HuH-7 (cell line): ENCODE results near the gene ITFG1.
"Not testable (repeated sequence)": the region's sequence is repeated elsewhere in the genome, so short reads cannot be mapped to it uniquely, and the experiment has no call there.

Source experiments
- DNase-seq: peaks from one replicate; pipeline ENCODE4 v3.0.0; 2011; ENCODE audit warnings: low spot score

The ITFG1 gene

GRCh38 chr16:47236716-47237115 is 224.1 kb downstream of the ITFG1 start:
- no peak for DNase-seq

- DNase-seq: no peak
Measured at GRCh38 chr16:47230296-47230695, 230.6 kb downstream of the ITFG1 start.

- no peak for DNase-seq
Measured at GRCh38 chr16:47229053-47230050, 231.5 kb downstream of the ITFG1 start.

- DNase-seq: no peak
Measured at GRCh38 chr16:47228241-47228640, 232.6 kb downstream of the ITFG1 start.

- no peak for DNase-seq
Measured at GRCh38 chr16:47213761-47214440, 247.0 kb downstream of the ITFG1 start.

- DNase-seq: no peak
Measured at GRCh38 chr16:47211218-47211617, 249.6 kb downstream of the ITFG1 start.

GRCh38 chr16:47204736-47205504 is 255.9 kb downstream of the ITFG1 start:
- DNase-seq: no peak

- not testable (repeated sequence) for DNase-seq
Measured at GRCh38 chr16:47203433-47203832, 257.4 kb downstream of the ITFG1 start.

GRCh38 chr16:47198180-47198575 is 262.7 kb downstream of the ITFG1 start:
- no peak for DNase-seq

GRCh38 chr16:47197536-47198179 is 263.2 kb downstream of the ITFG1 start:
- no peak for DNase-seq

- DNase-seq: no peak
Measured at GRCh38 chr16:47196457-47196856, 264.4 kb downstream of the ITFG1 start.

GRCh38 chr16:47182318-47182717 is 278.5 kb downstream of the ITFG1 start:
- no peak for DNase-seq

GRCh38 chr16:47181066-47181465 is 279.8 kb downstream of the ITFG1 start:
- not testable (repeated sequence) for DNase-seq

GRCh38 chr16:47180073-47180472 is 280.8 kb downstream of the ITFG1 start:
- no peak for DNase-seq

GRCh38 chr16:47175152-47175551 is 285.7 kb downstream of the ITFG1 start:
- no peak for DNase-seq

GRCh38 chr16:47162670-47163420 is 298.0 kb downstream of the ITFG1 start:
- DNase-seq: no peak

GRCh38 chr16:47161464-47161863 is 299.4 kb downstream of the ITFG1 start:
- no peak for DNase-seq

GRCh38 chr16:47160422-47160821 is 300.4 kb downstream of the ITFG1 start:
- DNase-seq: no peak

- no peak for DNase-seq
Measured at GRCh38 chr16:47158992-47159391, 301.9 kb downstream of the ITFG1 start.

GRCh38 chr16:47156680-47157215 is 304.1 kb downstream of the ITFG1 start:
- no peak for DNase-seq

- not testable (repeated sequence) for DNase-seq
Measured at GRCh38 chr16:47152501-47152900, 308.4 kb downstream of the ITFG1 start.
